Measurements from ENCODE around the gene STRIP1.

The STRIP1 gene

GRCh38 chr1:110094931-110095654 is 60.7 kb downstream of the STRIP1 start:
- no peak overlapping the region for H3K4me3 ChIP-seq (ENCODE audit: low read length in 2 of 2)
- H3K9ac ChIP-seq (ENCODE audit: low read length in 2 of 2), result no peak overlapping the region
- no peaks in the 10 kb centered on the region for H3K4me1 ChIP-seq (ENCODE audit: control insufficient read depth, insufficient read depth, low read length)
- H3K27ac ChIP-seq (ENCODE audit: low read length), result no peak overlapping the region
- no peaks in the 10 kb centered on the region for H3K36me3 ChIP-seq (ENCODE audit: control insufficient read depth in 2 of 2, insufficient read depth in 2 of 2, low read length in 2 of 2)
- H3K9me3 ChIP-seq (ENCODE audit: control insufficient read depth in 2 of 2, low read length in 2 of 2), result no peaks in the 10 kb centered on the region
- peaks cover 5 to 7% of the 10 kb centered on the region in 2 donors for H3K27me3 ChIP-seq (ENCODE audit: control insufficient read depth in 1 of 2, insufficient read depth in 2 of 2, low read length in 2 of 2)

- no peaks in the 10 kb centered on the region for H3K36me3 ChIP-seq (ENCODE audit: control insufficient read depth in 2 of 2, insufficient read depth in 2 of 2, low read length in 2 of 2)
- H3K4me3 ChIP-seq (ENCODE audit: low read length in 2 of 2), result no peak overlapping the region
Measured at GRCh38 chr1:110097507-110098221, 63.2 kb downstream of the STRIP1 start.

DNA sequence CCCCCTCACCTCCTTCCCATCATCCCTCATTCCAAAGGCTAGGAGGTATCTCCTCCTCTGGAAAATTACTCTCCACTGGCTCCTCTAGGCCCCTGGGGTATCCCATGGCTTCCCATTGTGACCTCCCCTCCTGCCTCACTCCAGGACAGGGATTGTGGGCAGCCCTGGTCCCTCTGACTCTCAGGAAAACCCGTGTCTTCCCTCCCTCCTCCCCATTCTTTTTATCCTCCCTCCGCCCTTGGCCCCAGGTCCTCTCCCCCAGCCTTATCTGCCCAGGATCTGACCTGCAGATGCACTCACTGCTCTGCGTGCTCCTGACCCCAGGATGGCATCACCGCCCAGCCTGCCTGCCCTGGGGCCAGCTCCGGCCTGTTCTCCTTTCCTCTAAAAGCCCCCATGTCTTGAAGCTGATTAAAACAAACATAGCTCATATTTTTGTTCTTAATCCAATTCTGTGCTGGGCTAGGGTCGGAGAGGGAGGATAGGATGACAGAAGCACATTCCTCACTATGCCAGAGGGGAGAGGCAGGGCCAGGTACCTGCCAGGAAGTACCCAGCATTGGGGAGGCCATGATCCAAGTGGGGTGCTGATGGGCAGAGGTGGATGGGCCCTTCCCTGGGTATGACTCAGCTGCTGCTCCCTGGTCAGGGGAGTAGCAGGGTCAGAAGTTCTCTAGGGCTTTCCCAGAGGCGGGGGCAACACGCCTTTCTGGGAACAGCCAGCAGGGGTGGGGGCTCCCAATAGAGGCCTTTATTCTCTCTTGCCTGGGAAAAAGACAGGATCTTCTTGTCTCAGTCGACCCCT is 64.0 kb downstream of the STRIP1 start:
- Histone ChIP-seq H3K36me3 (ENCODE audit: control insufficient read depth in 2 of 2, insufficient read depth in 2 of 2, low read length in 2 of 2) (no peaks in the 10 kb centered on the region), H3K9ac (ENCODE audit: low read length in 2 of 2) (no peak overlapping the region), H3K4me1 (ENCODE audit: control insufficient read depth, insufficient read depth, low read length) (no peaks in the 10 kb centered on the region), H3K27me3 (ENCODE audit: control insufficient read depth in 1 of 2, insufficient read depth in 2 of 2, low read length in 2 of 2) (peaks cover 5 to 7% of the 10 kb centered on the region in 2 donors), H3K4me3 (ENCODE audit: low read length in 2 of 2) (no peak overlapping the region), H3K9me3 (ENCODE audit: control insufficient read depth in 2 of 2, low read length in 2 of 2) (no peaks in the 10 kb centered on the region), H3K27ac (ENCODE audit: low read length) (no peak overlapping the region)

More at GRCh38 chr1:110097507-110098221, 63.2 kb downstream of the STRIP1 start:
- Histone ChIP-seq H3K27ac (ENCODE audit: low read length) (no peak overlapping the region), H3K9me3 (ENCODE audit: control insufficient read depth in 2 of 2, low read length in 2 of 2) (no peaks in the 10 kb centered on the region), H3K9ac (ENCODE audit: low read length in 2 of 2) (no peak overlapping the region), H3K4me1 (ENCODE audit: control insufficient read depth, insufficient read depth, low read length) (no peaks in the 10 kb centered on the region), H3K27me3 (ENCODE audit: control insufficient read depth in 1 of 2, insufficient read depth in 2 of 2, low read length in 2 of 2) (peaks cover 5 to 7% of the 10 kb centered on the region in 2 donors)

DNA sequence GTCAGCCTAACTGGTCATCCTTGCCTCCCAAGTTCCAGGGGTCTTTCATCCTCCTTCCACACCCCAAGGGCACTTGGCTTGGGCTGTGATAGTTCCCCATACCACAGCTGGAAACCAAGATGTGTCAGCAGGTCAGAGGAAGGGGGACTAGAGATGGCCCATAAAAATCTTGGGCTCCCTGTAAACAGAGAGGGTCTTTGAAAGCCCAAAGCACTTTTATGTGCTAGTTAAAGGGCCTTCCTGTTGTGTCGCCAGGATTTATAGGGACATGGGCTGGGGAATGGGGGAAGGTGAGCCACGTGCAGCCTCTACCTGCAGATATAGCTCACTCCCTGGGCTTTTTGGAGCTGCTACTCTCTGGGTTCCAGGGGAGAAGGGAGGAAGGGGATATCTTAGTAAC is 65.9 kb downstream of the STRIP1 start:
- H3K9ac ChIP-seq (ENCODE audit: low read length in 2 of 2), result no peak overlapping the region
- H3K4me1 ChIP-seq (ENCODE audit: control insufficient read depth, insufficient read depth, low read length), result no peaks in the 10 kb centered on the region
- H3K36me3 ChIP-seq (ENCODE audit: control insufficient read depth in 2 of 2, insufficient read depth in 2 of 2, low read length in 2 of 2), result no peaks in the 10 kb centered on the region
- H3K9me3 ChIP-seq (ENCODE audit: control insufficient read depth in 2 of 2, low read length in 2 of 2), result no peaks in the 10 kb centered on the region
- no peak overlapping the region for H3K4me3 ChIP-seq (ENCODE audit: low read length in 2 of 2)
- H3K27ac ChIP-seq (ENCODE audit: low read length), result no peak overlapping the region
- H3K27me3 ChIP-seq (ENCODE audit: control insufficient read depth in 1 of 2, insufficient read depth in 2 of 2, low read length in 2 of 2), result peaks cover 5 to 7% of the 10 kb centered on the region in 2 donors

DNA sequence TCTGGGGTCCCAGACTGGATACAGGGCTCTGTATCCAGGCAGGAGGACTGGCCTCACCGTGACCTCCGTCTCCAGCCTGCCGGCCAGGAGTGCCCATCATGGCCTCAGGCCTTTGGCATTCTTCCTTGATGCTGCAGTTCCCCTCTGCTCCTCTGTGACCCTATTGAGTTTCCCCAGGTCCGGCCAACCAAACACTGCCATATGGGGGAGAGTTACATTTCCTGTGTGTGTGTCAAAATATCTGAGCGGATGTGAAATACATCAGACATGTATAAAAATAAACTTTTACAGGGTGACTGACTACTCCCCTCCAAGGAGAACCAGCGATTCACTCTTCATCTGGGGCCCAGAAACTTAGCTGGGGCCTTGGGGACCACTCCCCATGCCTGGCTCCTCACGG is 67.7 kb downstream of the STRIP1 start:
- no peaks in the 10 kb centered on the region for H3K27me3 ChIP-seq (ENCODE audit: control insufficient read depth in 1 of 2, insufficient read depth in 2 of 2, low read length in 2 of 2)
- H3K4me1 ChIP-seq (ENCODE audit: control insufficient read depth, insufficient read depth, low read length), result no peaks in the 10 kb centered on the region
- H3K9ac ChIP-seq (ENCODE audit: low read length in 2 of 2), result no peak overlapping the region
- no peak overlapping the region for H3K4me3 ChIP-seq (ENCODE audit: low read length in 2 of 2)
- H3K27ac ChIP-seq (ENCODE audit: low read length), result no peak overlapping the region
- H3K9me3 ChIP-seq (ENCODE audit: control insufficient read depth in 2 of 2, low read length in 2 of 2), result no peaks in the 10 kb centered on the region
- no peaks in the 10 kb centered on the region for H3K36me3 ChIP-seq (ENCODE audit: control insufficient read depth in 2 of 2, insufficient read depth in 2 of 2, low read length in 2 of 2)
